ENCODE measurements around the gene PLEKHG5. TPM values are rescaled to one million over a fixed set of nuclear protein-coding genes. Genes with fewer than 3 reads are reported as not detected.
"Not testable (repeated sequence)": the region's sequence is repeated elsewhere in the genome, so short reads cannot be mapped to it uniquely, and the experiment has no call there.

Gene PLEKHG5
- total RNA-seq, 1 donor = 11.2 TPM

DNA sequence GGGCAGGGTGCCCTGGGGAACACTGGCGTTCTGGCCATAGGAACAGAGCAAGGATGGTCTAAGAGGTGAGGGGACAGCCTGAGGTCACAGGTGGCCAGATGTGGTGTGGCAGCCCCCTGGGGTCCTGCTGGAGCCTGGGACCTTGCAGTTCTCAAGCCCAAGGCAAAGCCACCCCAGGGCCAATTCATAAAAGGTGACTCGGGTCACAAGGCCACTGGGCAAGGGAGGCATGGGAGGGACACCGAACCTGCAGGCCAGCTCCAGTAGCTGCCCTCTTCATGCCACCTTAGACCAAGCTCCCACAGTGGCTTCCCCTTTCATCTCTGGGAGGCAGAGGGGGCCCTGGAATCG, 44.8 kb downstream of the PLEKHG5 start:
- no peak overlapping the region for H3K4me3 ChIP-seq (ENCODE audit: low read depth, low read length)
- TF ChIP-seq, protein P1, sequence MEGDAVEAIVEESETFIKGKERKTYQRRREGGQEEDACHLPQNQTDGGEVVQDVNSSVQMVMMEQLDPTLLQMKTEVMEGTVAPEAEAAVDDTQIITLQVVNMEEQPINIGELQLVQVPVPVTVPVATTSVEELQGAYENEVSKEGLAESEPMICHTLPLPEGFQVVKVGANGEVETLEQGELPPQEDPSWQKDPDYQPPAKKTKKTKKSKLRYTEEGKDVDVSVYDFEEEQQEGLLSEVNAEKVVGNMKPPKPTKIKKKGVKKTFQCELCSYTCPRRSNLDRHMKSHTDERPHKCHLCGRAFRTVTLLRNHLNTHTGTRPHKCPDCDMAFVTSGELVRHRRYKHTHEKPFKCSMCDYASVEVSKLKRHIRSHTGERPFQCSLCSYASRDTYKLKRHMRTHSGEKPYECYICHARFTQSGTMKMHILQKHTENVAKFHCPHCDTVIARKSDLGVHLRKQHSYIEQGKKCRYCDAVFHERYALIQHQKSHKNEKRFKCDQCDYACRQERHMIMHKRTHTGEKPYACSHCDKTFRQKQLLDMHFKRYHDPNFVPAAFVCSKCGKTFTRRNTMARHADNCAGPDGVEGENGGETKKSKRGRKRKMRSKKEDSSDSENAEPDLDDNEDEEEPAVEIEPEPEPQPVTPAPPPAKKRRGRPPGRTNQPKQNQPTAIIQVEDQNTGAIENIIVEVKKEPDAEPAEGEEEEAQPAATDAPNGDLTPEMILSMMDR (IDR thresholded peaks at IDR 0.05; ENCODE audit: insufficient read depth, low read depth, low read length) = no peak
- no peak for DNase-seq (ENCODE audit: low read depth)

- DNase-seq (ENCODE audit: low read depth); H3K4me3 ChIP-seq (ENCODE audit: low read depth, low read length): not testable (repeated sequence)
Measured at GRCh38 chr1:6445929-6446328, 45.5 kb downstream of the PLEKHG5 start.

DNA sequence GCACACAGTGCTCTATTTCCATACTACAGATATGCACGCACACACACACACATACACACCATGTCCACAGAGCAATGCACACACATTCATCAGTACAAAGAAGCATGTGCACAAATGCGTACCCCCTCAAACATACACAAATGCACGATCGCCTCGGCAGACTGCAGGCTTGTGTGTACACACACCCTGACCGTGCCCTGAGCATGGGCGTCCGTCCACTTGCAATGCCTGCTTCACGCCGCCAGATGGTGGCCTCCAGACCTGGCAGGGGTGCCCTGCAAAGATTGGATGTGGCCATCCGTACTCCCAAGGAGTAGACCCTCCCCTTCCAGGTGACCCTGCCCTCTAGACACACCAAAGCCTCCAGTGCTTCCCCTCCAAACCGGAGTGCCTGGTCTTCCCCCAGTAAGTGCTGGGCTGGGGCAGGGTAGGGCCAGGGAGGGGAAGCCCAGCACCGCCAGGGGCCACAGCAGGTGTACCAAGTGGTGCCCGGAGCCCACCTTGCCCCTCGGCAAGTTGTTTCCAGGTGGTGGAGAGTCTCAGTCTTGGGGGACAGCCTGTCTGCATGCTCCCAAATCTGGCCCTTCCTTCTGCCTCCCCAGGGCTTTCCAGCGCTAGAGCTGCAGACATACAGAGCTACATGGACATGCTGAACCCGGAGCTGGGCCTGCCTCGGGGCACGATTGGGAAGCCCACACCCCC, 46.3 kb downstream of the PLEKHG5 start:
- DNase-seq (ENCODE audit: low read depth) = no peak

GRCh38 chr1:6444377-6444776, 47.1 kb downstream of the PLEKHG5 start:
- TF ChIP-seq, protein P1 (IDR thresholded peaks at IDR 0.05; ENCODE audit: insufficient read depth, low read depth, low read length) = no peak
- H3K4me3 ChIP-seq (ENCODE audit: low read depth, low read length) = no peak overlapping the region
- no peak for DNase-seq (ENCODE audit: low read depth)

More for the DNA sequence above, 46.3 kb downstream of the PLEKHG5 start:
- no peak overlapping the region for H3K4me3 ChIP-seq (ENCODE audit: low read depth, low read length)
- TF ChIP-seq, protein P1 (IDR thresholded peaks at IDR 0.05; ENCODE audit: insufficient read depth, low read depth, low read length) = peak; percentile 59

GRCh38 chr1:6443339-6444115, 47.9 kb downstream of the PLEKHG5 start:
- no peak for DNase-seq (ENCODE audit: low read depth)
- TF ChIP-seq, protein P1 (IDR thresholded peaks at IDR 0.05; ENCODE audit: insufficient read depth, low read depth, low read length) = no peak
- H3K4me3 ChIP-seq (ENCODE audit: low read depth, low read length) = no peak overlapping the region

DNA sequence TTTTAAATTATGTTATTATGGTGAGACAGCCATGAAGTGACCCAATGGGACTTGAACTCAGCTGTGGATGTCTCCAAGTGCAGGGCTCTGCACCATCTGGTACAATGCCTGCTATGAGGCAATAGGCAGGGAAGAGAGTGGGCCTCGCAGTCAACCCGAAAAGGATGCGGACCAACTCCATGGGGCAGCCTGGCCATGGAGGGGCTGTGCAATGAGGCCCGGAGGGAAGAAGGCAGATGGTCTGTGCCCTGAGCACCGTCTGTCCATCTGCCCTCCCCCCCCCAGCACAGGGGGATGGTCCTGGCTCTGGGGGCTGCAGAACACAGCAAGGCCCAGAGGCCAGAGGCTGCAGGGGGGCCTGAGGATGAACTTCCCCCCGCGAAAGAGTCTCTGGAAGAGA, 49.9 kb downstream of the PLEKHG5 start:
- no peak for DNase-seq (ENCODE audit: low read depth)

More for the DNA sequence above, 49.9 kb downstream of the PLEKHG5 start:
- H3K4me3 ChIP-seq (ENCODE audit: low read depth, low read length) = no peak overlapping the region
- TF ChIP-seq, protein P1 (IDR thresholded peaks at IDR 0.05; ENCODE audit: insufficient read depth, low read depth, low read length) = no peak
